ENCODE measurements around the gene MEDAG.

- no peak for TF ChIP-seq CTCF (IDR thresholded peaks at IDR 0.05)
- no peak for TF ChIP-seq POLR2A (IDR thresholded peaks at IDR 0.05; ENCODE audit: low read depth)
- TF ChIP-seq POLR2AphosphoS5 (IDR thresholded peaks at IDR 0.05): no peak
- no peak for TF ChIP-seq EP300 (IDR thresholded peaks at IDR 0.05)
These were observed 68.3 kb downstream of the MEDAG start for GRCh38 chr13:30974350-30974749.
